Sigmoid colon (tissue), 3 donors: ENCODE data around the gene BATF.

ENCODE experiments used
- POLR2A ChIP-seq, 2 donors: fragments of 450-650 bp; IDR thresholded peaks; one replicate each; pipeline ENCODE4 v1.6.1; 2016; ENCODE audit warnings: antibody characterized with exemption in 2 of 2, mild to moderate bottlenecking in 2 of 2, moderate library complexity in 2 of 2
- TF ChIP-seq, protein P1 (sequence below), 4 experiments: fragments of 450-650 bp in 3 of 4; fragments of 200-600 bp in 1 of 4; IDR thresholded peaks; one replicate each; pipeline ENCODE4 v1.5.1; 2016 to 2019; ENCODE audit warnings: antibody characterized with exemption in 4 of 4, mild to moderate bottlenecking in 3 of 4, moderate library complexity in 2 of 4

- TF ChIP-seq, protein P1, sequence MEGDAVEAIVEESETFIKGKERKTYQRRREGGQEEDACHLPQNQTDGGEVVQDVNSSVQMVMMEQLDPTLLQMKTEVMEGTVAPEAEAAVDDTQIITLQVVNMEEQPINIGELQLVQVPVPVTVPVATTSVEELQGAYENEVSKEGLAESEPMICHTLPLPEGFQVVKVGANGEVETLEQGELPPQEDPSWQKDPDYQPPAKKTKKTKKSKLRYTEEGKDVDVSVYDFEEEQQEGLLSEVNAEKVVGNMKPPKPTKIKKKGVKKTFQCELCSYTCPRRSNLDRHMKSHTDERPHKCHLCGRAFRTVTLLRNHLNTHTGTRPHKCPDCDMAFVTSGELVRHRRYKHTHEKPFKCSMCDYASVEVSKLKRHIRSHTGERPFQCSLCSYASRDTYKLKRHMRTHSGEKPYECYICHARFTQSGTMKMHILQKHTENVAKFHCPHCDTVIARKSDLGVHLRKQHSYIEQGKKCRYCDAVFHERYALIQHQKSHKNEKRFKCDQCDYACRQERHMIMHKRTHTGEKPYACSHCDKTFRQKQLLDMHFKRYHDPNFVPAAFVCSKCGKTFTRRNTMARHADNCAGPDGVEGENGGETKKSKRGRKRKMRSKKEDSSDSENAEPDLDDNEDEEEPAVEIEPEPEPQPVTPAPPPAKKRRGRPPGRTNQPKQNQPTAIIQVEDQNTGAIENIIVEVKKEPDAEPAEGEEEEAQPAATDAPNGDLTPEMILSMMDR (IDR thresholded peaks at IDR 0.05) = no peak
- TF ChIP-seq POLR2A (IDR thresholded peaks at IDR 0.05) = no peak
Observed at GRCh38 chr14:75495882-75496281, 26.4 kb upstream of the BATF start.
